Osteoblast (primary cell): ENCODE results near the gene EPHA7. TPM values are rescaled to one million over a fixed set of nuclear protein-coding genes. Genes with fewer than 3 reads are reported as not detected.

ENCODE experiments used
- DNase-seq: peaks from one replicate; pipeline ENCODE4 v3.0.0; 2011; ENCODE audit warnings: low spot score, mixed read lengths; ENCODE audit not compliant: insufficient read length; ENCODE audit errors: missing footprints
- H2AFZ ChIP-seq: 2 replicates; pipeline ENCODE4 v1.6.0; 2011; ENCODE audit warnings: mild to moderate bottlenecking, low read length
- H3K27ac ChIP-seq: 2 replicates; pipeline ENCODE4 v1.5.1; 2011; ENCODE audit warnings: mild to moderate bottlenecking, low read depth, low read length, moderate library complexity
- H3K27me3 ChIP-seq: 2 replicates; pipeline ENCODE4 v1.6.0; 2012; ENCODE audit warnings: mild to moderate bottlenecking, control low read depth, inconsistent platforms, low read length, moderate library complexity; ENCODE audit not compliant: insufficient read depth
- H3K36me3 ChIP-seq: 2 replicates; pipeline ENCODE4 v1.5.1; 2011; ENCODE audit warnings: mild to moderate bottlenecking, low read length, control low read depth, moderate library complexity; ENCODE audit not compliant: insufficient read depth
- H3K4me1 ChIP-seq: 2 replicates; pipeline ENCODE4 v1.5.1; 2011; ENCODE audit warnings: mild to moderate bottlenecking, low read length, control low read depth, moderate library complexity; ENCODE audit not compliant: insufficient read depth
- H3K4me2 ChIP-seq: 2 replicates; pipeline ENCODE4 v1.6.0; 2011; ENCODE audit warnings: mild to moderate bottlenecking, low read length; ENCODE audit not compliant: insufficient read depth
- H3K4me3 ChIP-seq: fragments of 200-600 bp; sonication (generic); 3 replicates; pipeline ENCODE4 v1.5.1; 2012; ENCODE audit warnings: mild to moderate bottlenecking, low read length, inconsistent platforms; ENCODE audit not compliant: insufficient read depth
- H3K79me2 ChIP-seq: 2 replicates; pipeline ENCODE4 v1.6.0; 2012; ENCODE audit warnings: mild to moderate bottlenecking, low read length, control low read depth, inconsistent platforms; ENCODE audit not compliant: insufficient read depth
- H3K9me3 ChIP-seq: 2 replicates; pipeline ENCODE4 v1.5.1; 2011; ENCODE audit warnings: low read depth, low read length, control low read depth
- H4K20me1 ChIP-seq: 2 replicates; pipeline ENCODE4 v1.6.0; 2012; ENCODE audit warnings: mild to moderate bottlenecking, low read length, control low read depth; ENCODE audit not compliant: insufficient read depth
- CTCF ChIP-seq: IDR thresholded peaks from 2 replicates; pipeline ENCODE4 v1.5.1; 2011; ENCODE audit warnings: mild to moderate bottlenecking, low read depth, low read length, moderate library complexity; ENCODE audit errors: extremely low read depth
- total RNA-seq: library from RNA; depleted of rRNA; stranded (reverse); fragments of >200 nt; gene quantifications from 2 replicates; pipeline ENCODE4 v1.2.3, GENCODE V29; 2012

The EPHA7 gene
- total RNA-seq, 1 donor = not detected

DNA sequence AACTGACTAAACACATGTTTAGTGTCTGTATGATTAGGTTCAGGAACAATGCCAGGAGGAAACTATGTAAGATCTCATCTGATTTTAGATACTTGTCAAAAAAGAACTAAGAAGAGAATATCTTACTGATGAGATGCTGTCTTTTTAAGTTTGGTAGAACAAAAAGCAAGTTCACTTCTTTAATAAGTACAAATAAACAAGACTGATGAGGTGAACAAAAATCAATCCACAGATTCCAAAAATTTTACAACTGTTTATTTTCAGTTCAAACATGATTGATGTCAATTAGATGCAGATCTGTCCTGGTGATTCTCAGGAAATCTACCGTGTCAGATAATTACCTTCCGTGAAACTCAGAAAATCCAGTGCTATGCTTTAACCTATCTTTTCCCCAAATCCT, 24.9 kb downstream of the EPHA7 start:
- Histone ChIP-seq H3K36me3 (no peaks in the 10 kb centered on the region), H3K4me2 (no peak overlapping the region), H3K27me3 (no peaks in the 10 kb centered on the region), H4K20me1 (no peaks in the 10 kb centered on the region), H3K4me1 (no peaks in the 10 kb centered on the region), H3K9me3 (no peaks in the 10 kb centered on the region), H2AFZ (no peak overlapping the region), H3K79me2 (no peaks in the 10 kb centered on the region), H3K27ac (no peak overlapping the region), H3K4me3 (no peak overlapping the region)
- DNase-seq = no peak
- no peak for TF ChIP-seq CTCF

- no peak for TF ChIP-seq CTCF
- Histone ChIP-seq H3K4me2 (no peak overlapping the region), H3K9me3 (no peaks in the 10 kb centered on the region), H3K27ac (no peak overlapping the region), H4K20me1 (no peaks in the 10 kb centered on the region), H3K36me3 (no peaks in the 10 kb centered on the region), H3K79me2 (no peaks in the 10 kb centered on the region), H3K4me3 (no peak overlapping the region), H3K4me1 (no peaks in the 10 kb centered on the region), H3K27me3 (no peaks in the 10 kb centered on the region), H2AFZ (no peak overlapping the region)
- DNase-seq = no peak
Measured at GRCh38 chr6:93393554-93394074, 25.7 kb downstream of the EPHA7 start.

GRCh38 chr6:93392797-93393196, 26.6 kb downstream of the EPHA7 start:
- H2AFZ ChIP-seq = no peak overlapping the region
- H3K27me3 ChIP-seq = no peaks in the 10 kb centered on the region
- no peaks in the 10 kb centered on the region for H3K79me2 ChIP-seq
- no peak overlapping the region for H3K27ac ChIP-seq
- no peaks in the 10 kb centered on the region for H3K36me3 ChIP-seq
- no peak overlapping the region for H3K4me2 ChIP-seq
- no peak overlapping the region for H3K4me3 ChIP-seq
- H3K4me1 ChIP-seq = no peaks in the 10 kb centered on the region
- no peak for DNase-seq
- TF ChIP-seq CTCF = no peak
- H4K20me1 ChIP-seq = no peaks in the 10 kb centered on the region
- no peaks in the 10 kb centered on the region for H3K9me3 ChIP-seq

DNA sequence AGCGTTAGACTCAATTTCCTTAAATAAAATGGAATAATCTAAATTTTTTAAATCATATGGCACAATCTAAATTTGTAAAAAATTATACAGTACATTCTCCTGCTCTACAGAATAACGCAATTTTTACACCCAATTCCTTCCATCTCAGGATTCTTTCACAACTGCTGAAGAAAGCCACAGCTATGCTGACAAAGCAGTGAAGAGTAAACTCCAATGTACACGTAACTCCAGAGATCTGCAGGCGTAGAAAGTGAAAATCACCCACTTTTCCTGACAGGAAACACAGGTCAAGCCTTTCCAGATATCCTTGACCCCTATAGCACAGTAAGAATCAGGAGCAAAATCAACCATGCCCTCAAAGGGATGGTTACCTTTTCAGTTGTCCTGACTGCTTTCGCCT, 27.4 kb downstream of the EPHA7 start:
- no peak for TF ChIP-seq CTCF
- H3K4me2 ChIP-seq = no peak overlapping the region
- no peaks in the 10 kb centered on the region for H4K20me1 ChIP-seq
- H3K27me3 ChIP-seq = no peaks in the 10 kb centered on the region
- no peaks in the 10 kb centered on the region for H3K9me3 ChIP-seq
- no peaks in the 10 kb centered on the region for H3K36me3 ChIP-seq
- DNase-seq = no peak
- no peak overlapping the region for H2AFZ ChIP-seq
- H3K4me3 ChIP-seq = no peak overlapping the region
- no peaks in the 10 kb centered on the region for H3K79me2 ChIP-seq
- no peaks in the 10 kb centered on the region for H3K4me1 ChIP-seq
- no peak overlapping the region for H3K27ac ChIP-seq
